GM19455 (cell line): ENCODE measurements around the gene SLC38A4.

Experiments used
- ATAC-seq: cut with Tn5 transposase; IDR thresholded peaks from one replicate; pipeline ENCODE4 v1.9.1; 2021; ENCODE audit not compliant: unreplicated experiment

The SLC38A4 gene

DNA sequence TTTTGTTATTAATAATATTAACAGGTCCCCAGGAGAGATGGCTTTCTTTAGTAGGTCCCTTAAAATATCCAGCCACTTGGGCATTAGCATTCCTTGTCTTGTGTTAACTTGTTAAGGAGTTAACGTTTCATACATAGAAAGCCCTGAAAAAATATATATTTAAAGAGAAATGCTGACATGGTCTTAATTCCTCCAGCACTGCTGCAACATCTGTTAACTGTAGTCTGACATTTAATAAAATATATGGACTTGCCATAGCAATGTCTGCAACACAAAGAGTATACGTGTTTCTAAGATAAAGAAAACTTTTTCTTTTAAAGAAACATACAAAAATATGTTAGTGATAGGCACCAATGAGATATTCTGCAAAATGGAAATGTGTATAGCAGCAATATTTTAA is 10.0 kb downstream of the SLC38A4 start:
- ATAC-seq, result no peak

- no peak for ATAC-seq
Observed at GRCh38 chr12:46814143-46814542, 11.7 kb downstream of the SLC38A4 start.

DNA sequence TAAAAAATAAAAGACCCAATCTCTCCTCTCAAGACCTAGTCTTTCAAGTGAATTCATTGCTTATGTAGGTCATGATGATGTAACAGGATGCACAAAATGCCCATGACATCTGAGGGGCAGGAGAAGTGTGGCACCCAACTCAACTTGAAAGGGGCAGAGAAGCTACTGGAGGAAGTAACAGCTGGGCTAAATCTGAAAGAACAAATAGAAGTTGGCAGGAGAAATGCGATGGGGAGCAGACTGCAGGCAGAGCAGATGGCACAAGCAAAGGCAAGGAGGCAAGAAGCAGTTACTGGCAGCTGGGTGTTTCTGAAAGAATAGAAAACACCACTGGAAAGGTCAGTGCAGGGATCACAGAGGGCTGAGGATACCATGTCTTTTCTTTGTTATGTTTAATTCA is 14.6 kb downstream of the SLC38A4 start:
- no peak for ATAC-seq

GRCh38 chr12:46808955-46809697 is 16.7 kb downstream of the SLC38A4 start:
- ATAC-seq, result no peak

DNA sequence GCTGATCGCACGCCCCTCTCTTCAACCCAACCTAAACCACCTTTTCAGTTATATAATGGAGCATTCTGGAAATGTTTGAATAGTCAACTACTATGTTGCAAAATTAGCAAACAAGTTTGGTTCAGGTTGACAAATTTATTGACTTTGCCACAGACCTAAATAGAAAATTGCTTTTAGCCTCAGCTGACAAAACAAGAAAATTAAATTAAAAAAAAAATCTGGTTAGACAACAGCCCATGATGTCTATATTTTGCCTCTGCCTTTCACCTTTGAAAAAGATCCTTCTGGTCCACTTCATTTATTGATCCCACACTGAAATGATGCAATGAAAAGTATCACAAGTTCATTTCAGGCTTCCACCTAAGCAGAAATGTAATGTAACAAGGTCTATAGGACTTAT is 17.5 kb downstream of the SLC38A4 start:
- ATAC-seq, result no peak

- ATAC-seq, result no peak
Observed at GRCh38 chr12:46804054-46804453, 21.7 kb downstream of the SLC38A4 start.

DNA sequence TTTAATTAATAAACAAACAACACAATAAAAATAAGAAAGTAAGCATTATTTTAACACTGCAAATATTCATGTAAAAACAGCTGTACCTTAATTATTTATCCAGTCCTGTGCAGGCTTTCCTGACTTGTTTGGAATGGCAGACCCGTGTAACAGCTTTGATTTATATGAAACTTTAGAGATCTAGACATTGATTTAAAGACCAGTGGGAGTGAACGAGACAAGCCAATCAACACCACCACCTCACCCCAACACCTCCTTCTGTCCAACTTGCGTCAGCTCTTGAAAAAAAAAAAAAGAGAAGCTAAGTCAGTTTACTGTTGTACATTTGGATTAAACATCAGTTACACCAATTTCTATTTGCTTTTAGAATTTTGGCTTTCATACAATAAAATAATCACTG is 22.3 kb downstream of the SLC38A4 start:
- no peak for ATAC-seq

GRCh38 chr12:46801293-46801692 is 24.5 kb downstream of the SLC38A4 start:
- no peak for ATAC-seq

- no peak for ATAC-seq
Observed at GRCh38 chr12:46800160-46800559, 25.6 kb downstream of the SLC38A4 start.

- ATAC-seq, result no peak
Observed at GRCh38 chr12:46798648-46799047, 27.1 kb downstream of the SLC38A4 start.

DNA sequence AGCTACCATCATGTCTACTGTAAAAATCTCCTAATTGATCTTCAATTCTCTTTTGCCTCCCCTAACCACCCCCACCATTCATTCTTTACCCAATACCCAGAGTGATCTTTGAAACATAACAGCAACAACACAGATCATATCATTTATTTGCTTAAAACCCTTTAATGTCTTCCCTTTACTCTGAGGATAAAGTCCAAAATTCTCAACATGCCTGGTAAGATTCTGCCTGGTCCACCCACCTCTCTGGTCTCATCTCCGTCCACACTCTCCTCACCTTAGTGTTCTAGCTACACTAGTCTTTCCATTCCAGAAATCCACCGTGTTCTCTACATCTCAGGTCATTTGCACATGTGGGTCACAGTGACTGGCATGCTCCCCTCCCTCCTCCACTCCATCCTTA is 27.7 kb downstream of the SLC38A4 start:
- no peak for ATAC-seq

GRCh38 chr12:46795988-46796387 is 29.8 kb downstream of the SLC38A4 start:
- ATAC-seq, result no peak

- peak; percentile 75 for ATAC-seq
Observed at GRCh38 chr12:46794593-46795190, 31.1 kb downstream of the SLC38A4 start.

- no peak for ATAC-seq
Observed at GRCh38 chr12:46792925-46793324, 32.9 kb downstream of the SLC38A4 start.

- no peak for ATAC-seq
Observed at GRCh38 chr12:46790066-46790465, 35.7 kb downstream of the SLC38A4 start.

DNA sequence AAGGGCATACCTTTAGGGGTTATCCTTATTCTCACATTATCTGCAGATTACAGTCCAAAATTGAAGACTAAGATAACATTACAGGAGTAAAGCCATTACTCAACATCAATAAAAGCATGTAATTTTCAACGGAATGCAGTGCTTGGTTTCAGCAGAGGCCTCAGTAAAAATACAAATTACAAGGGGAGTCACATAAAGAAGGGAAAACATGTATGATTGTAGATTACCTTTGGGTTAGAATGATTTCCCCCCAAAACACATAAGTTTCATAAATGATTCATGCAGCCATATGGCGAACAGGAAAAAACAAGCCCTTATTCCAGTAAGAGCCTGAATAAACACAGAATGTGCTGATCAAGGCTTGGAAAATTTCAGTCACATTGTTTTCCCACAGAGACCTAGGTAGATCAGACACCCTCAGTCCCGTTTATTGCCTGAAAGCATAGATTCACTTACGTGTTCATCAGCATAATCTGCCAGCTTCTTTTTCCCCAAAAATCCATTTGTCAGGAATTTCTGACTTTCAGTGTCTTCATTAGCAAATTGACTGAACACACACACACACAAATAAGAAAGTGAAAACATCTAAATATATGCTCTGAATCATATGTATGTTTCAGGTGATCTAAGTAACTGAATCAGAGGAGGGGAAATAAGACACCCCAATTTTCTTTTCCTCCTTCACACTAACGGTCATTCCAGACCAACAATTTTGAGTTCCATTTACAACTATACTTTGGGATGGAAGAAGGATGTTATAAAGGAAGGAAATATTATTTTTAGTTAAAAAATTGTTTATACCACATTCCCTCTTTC is 37.5 kb downstream of the SLC38A4 start:
- no peak for ATAC-seq

DNA sequence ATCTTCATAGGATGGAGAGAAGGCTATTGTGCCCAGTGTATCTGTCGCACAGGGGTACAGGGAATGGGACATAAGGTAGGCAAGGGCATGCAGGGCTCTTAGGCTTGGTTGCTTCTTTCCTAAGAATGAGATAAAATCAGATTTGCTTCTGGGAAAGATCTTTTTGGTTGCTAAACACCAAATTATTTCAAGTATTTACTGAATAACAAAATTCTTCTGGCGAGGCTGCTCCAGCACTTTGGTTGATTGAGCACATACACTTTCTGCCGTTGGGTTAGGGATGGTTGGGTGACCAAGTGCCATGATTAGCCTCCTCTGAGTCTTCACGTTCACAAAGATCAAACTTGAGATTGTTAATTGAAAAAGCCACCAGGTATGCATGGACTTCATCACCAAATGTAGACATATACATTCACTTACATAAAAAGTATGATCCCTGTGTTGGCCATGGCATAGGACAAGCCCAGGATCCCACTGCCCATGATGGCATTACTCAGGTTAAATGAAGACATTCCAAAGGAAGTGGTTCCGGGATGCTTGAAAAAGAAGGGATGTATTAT is 38.2 kb downstream of the SLC38A4 start:
- ATAC-seq, result no peak

- ATAC-seq, result no peak
Observed at GRCh38 chr12:46786774-46787173, 39.0 kb downstream of the SLC38A4 start.

- ATAC-seq, result no peak
Observed at GRCh38 chr12:46785382-46785781, 40.4 kb downstream of the SLC38A4 start.

DNA sequence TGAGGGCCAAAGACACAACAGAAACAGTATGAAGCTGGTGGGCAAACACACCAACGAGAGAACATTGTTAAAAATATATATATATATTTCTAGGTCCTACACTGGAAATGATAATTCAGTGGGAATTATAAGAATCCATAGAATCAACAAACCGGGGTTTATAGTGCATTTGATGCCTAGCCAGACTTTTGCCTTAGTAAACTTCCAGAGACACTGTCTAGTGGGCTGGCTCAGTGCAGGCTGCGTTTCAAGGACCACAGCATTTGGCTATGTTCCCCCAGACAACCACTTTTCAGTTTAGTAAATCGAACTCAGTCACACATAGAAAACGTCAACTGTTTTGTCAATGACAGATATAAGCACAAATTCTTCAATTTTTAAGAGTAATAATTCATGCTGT is 41.9 kb downstream of the SLC38A4 start:
- ATAC-seq, result no peak

DNA sequence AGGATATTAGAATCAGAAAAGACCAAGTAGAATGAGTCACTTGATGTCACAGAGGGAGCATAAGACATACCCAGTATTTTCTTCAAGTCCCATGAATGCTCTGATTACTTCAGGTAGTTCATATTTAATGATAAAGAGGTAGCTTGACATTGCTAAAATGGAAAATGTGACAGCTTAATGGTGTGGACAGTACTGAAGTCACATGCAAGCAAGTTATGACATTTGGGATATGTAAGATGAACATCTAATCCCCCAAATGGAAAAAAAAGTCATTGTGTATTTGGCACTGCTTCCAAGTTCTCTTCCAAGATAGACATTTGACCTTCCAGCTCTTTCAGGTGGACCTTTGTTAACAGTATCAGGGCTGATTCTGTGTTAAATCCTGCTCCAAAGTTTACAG is 45.9 kb downstream of the SLC38A4 start:
- no peak for ATAC-seq

- ATAC-seq, result no peak
Observed at GRCh38 chr12:46779063-46779462, 46.7 kb downstream of the SLC38A4 start.
